Measurements from ENCODE around the gene ZNF132. TPM values are rescaled to one million over a fixed set of nuclear protein-coding genes. Genes with fewer than 3 reads are reported as not detected.
"Not testable (repeated sequence)": the region's sequence is repeated elsewhere in the genome, so short reads cannot be mapped to it uniquely, and the experiment has no call there.

Gene ZNF132
- total RNA-seq, 1 donor from 2014 or later = 1.0 TPM

- Mint-ChIP-seq H3K36me3 (peaks cover 15% of the 10 kb centered on the region), H3K27ac (no peak overlapping the region), H3K27me3 (ENCODE audit: insufficient read depth, low read depth) (peaks cover 9% of the 10 kb centered on the region), H3K4me1 (peaks cover 12% of the 10 kb centered on the region), H3K9me3 (peaks cover 10% of the 10 kb centered on the region), H3K4me3 (no peak overlapping the region)
- no peak for DNase-seq (ENCODE audit: low spot score)
- Histone ChIP-seq H3F3A (ENCODE audit: low read depth) (no peaks in the 10 kb centered on the region), H3K27ac (no peak overlapping the region), H3K27me3 (peaks cover 32% of the 10 kb centered on the region), H3K4me1 (no peaks in the 10 kb centered on the region), H4K20me1 (ENCODE audit: low read depth) (no peaks in the 10 kb centered on the region), H3K9me3 (ENCODE audit: low read depth) (peaks cover 2% of the 10 kb centered on the region), H3K4me3 (no peak overlapping the region), H3K9ac (no peak overlapping the region), H3K79me2 (ENCODE audit: low read depth) (no peaks in the 10 kb centered on the region), H3K4me2 (no peak overlapping the region), H3K36me3 (no peaks in the 10 kb centered on the region), H2AFZ (replicated peaks) (no peak overlapping the region)
- TF ChIP-seq EZH2phosphoT487 (IDR thresholded peaks at IDR 0.05) (no peak), EZH2 (IDR thresholded peaks at IDR 0.05) (no peak), CTCF (IDR thresholded peaks at IDR 0.05) (no peak)
These were observed 13.8 kb upstream of the ZNF132 start for GRCh38 chr19:58453743-58454142.

DNA sequence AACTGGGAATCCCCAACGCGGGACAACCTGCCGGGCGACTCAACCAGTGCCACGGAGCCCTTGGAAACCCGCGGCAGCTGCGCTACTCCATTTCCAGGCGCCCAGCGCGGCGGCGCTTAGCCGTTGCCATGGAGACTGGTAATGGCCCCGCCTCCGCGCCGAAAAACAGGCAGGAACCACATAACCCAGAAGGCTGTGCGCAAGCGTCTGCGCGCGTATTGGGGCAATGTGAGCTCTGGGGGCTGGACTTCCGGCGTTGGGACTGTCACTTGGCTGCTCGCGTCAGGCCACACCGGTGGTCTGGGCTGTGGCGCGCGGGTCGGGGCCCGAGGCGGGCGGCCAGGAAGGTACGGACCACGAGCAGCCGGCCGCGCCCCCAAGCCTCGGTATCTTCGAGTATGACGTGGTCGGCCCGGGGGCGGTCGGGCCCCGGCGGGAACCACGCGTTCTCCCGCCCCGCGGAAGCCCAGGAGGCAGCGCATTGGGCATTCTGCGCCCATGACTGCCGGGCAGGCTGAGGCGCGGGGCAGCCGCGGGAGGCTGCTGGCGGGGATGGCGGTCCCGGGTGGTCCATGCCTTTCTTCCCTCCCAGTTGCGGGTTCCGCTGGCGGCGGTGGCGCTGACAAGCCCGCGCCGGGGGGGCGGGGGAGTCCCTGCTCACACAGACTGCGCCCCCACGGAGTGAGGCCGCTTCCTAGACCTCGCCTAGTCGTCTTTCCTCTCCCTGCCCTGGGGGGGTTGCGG lies 11.6 kb upstream of the ZNF132 start, which contains the start of gene ZNF324B:
ZNF324B (plus strand) TSS at position 265 of the 744 bp plus-strand sequence. CDS start 2,080 bp downstream, outside the sequence.
- Mint-ChIP-seq H3K9me3 (peaks cover 27% of the 10 kb centered on the region), H3K27me3 (ENCODE audit: insufficient read depth, low read depth) (peaks cover 17% of the 10 kb centered on the region), H3K4me1 (peaks cover 12% of the 10 kb centered on the region), H3K4me3 (peak within 1 kb of the TSS; percentile 91), H3K36me3 (peaks cover 12% of the 10 kb centered on the region), H3K27ac (no peak within 1 kb of the TSS)
- no peaks in the 10 kb centered on the region for H4K20me1 ChIP-seq (ENCODE audit: low read depth)
- peak; percentile 50 for TF ChIP-seq EZH2 (IDR thresholded peaks at IDR 0.05)
- no peak for TF ChIP-seq EZH2phosphoT487 (IDR thresholded peaks at IDR 0.05)
- H3K79me2 ChIP-seq (ENCODE audit: low read depth) = no peaks in the 10 kb centered on the region
- peaks cover 32% of the 10 kb centered on the region for H3K27me3 ChIP-seq
- DNase-seq (ENCODE audit: low spot score) = peak; percentile 99
- peak within 1 kb of the TSS; percentile 83 for H3K4me3 ChIP-seq
- no peak within 1 kb of the TSS for H3K9ac ChIP-seq
- peaks cover 4% of the 10 kb centered on the region for H3K9me3 ChIP-seq (ENCODE audit: low read depth)
- no peak within 1 kb of the TSS for H3K27ac ChIP-seq
- no peaks in the 10 kb centered on the region for H3K36me3 ChIP-seq
- H3K4me1 ChIP-seq = no peaks in the 10 kb centered on the region
- peak within 1 kb of the TSS; percentile 85 for H3K4me2 ChIP-seq
- no peaks in the 10 kb centered on the region for H3F3A ChIP-seq (ENCODE audit: low read depth)
- peak within 1 kb of the TSS; percentile 88 for H2AFZ ChIP-seq (replicated peaks)

DNA sequence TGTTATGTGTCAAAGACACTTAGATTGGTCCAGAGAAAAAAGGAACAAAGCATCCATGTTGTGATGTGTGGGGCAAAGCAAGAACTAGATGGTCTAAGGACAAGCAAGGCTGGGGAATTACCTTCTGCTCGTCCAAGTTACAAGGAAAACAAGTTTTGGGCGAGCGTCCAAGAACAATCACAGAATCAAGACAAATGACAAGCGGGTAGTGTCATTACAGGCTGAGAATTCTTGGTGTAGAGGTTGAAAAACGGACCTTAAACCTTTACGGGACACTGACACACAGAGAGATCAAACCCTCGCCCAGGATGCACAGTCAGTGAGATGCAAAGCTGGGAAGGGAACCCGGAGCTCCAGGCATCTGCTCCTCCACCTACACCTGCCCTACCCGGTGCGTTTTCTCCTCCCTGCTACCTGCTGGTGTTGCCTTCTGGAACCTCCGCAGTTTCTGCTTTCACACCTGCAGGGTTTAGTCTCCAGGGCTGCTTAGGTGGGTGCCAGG lies 11.0 kb upstream of the ZNF132 start:
- no peak overlapping the region for H3K27ac Mint-ChIP-seq

DNA sequence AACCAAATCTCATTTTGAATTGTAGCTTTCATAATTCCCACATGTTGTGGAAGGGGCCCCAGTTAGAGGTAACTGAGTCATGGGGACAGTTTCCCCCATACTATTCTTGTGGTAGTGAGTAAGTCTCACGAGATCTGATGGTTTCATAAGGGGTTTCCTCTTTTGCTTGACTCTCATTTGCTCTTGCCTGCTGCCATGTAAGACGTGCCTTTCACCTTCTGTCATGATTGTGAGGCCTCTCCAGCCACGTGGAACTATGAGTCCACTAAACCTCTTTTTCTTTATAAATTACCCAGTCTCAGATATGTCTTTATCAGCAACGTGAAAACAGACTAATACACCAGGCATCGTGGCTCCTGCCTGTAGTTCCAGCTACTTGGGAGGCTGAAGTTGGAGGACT lies 10.0 kb upstream of the ZNF132 start:
- H3K27me3 ChIP-seq = peaks cover 44% of the 10 kb centered on the region
- not testable (repeated sequence) for H3K36me3 ChIP-seq; H3K4me2 ChIP-seq; H3K27ac Mint-ChIP-seq; H3K4me1 ChIP-seq; H3K9ac ChIP-seq; H4K20me1 ChIP-seq (ENCODE audit: low read depth); H3K79me2 ChIP-seq (ENCODE audit: low read depth); H3K4me3 ChIP-seq; H2AFZ ChIP-seq (replicated peaks); DNase-seq (ENCODE audit: low spot score); H3K27ac ChIP-seq; H3F3A ChIP-seq (ENCODE audit: low read depth); H3K9me3 ChIP-seq (ENCODE audit: low read depth)
- Mint-ChIP-seq H3K4me3 (peak overlapping the region; percentile 11), H3K36me3 (peaks cover 12% of the 10 kb centered on the region), H3K27me3 (ENCODE audit: insufficient read depth, low read depth) (peaks cover 20% of the 10 kb centered on the region), H3K4me1 (peaks cover 12% of the 10 kb centered on the region), H3K9me3 (peaks cover 27% of the 10 kb centered on the region)

More for the DNA sequence above, 11.0 kb upstream of the ZNF132 start:
- peak overlapping the region; percentile 91 for H3K4me3 Mint-ChIP-seq
- DNase-seq (ENCODE audit: low spot score) = no peak
- Histone ChIP-seq H3K79me2 (ENCODE audit: low read depth) (no peaks in the 10 kb centered on the region), H3F3A (ENCODE audit: low read depth) (no peaks in the 10 kb centered on the region), H3K4me2 (peak overlapping the region; percentile 85), H3K4me1 (no peaks in the 10 kb centered on the region), H3K9me3 (ENCODE audit: low read depth) (peaks cover 4% of the 10 kb centered on the region), H3K36me3 (no peaks in the 10 kb centered on the region), H3K9ac (no peak overlapping the region), H3K4me3 (peak overlapping the region; percentile 83), H4K20me1 (ENCODE audit: low read depth) (no peaks in the 10 kb centered on the region), H2AFZ (replicated peaks) (peak overlapping the region; percentile 88), H3K27ac (no peak overlapping the region), H3K27me3 (peaks cover 36% of the 10 kb centered on the region)
- TF ChIP-seq CTCF (IDR thresholded peaks at IDR 0.05) = no peak
- TF ChIP-seq EZH2 (IDR thresholded peaks at IDR 0.05) = no peak
- TF ChIP-seq EZH2phosphoT487 (IDR thresholded peaks at IDR 0.05) = no peak
- peaks cover 27% of the 10 kb centered on the region for H3K9me3 Mint-ChIP-seq
- peaks cover 20% of the 10 kb centered on the region for H3K27me3 Mint-ChIP-seq (ENCODE audit: insufficient read depth, low read depth)
- peaks cover 12% of the 10 kb centered on the region for H3K4me1 Mint-ChIP-seq
- peaks cover 12% of the 10 kb centered on the region for H3K36me3 Mint-ChIP-seq

GRCh38 chr19:58448860-58449259 lies 8.9 kb upstream of the ZNF132 start:
- Mint-ChIP-seq H3K4me1 (peaks cover 12% of the 10 kb centered on the region), H3K9me3 (peaks cover 29% of the 10 kb centered on the region), H3K27me3 (ENCODE audit: insufficient read depth, low read depth) (peaks cover 20% of the 10 kb centered on the region), H3K4me3 (peak overlapping the region; percentile 30)
- H3K27ac Mint-ChIP-seq; H3K4me2 ChIP-seq; H3K79me2 ChIP-seq (ENCODE audit: low read depth); H3K9ac ChIP-seq; H3K36me3 Mint-ChIP-seq; H3F3A ChIP-seq (ENCODE audit: low read depth); H3K4me3 ChIP-seq; H4K20me1 ChIP-seq (ENCODE audit: low read depth); H3K36me3 ChIP-seq; H3K4me1 ChIP-seq; H2AFZ ChIP-seq (replicated peaks); H3K27ac ChIP-seq; H3K9me3 ChIP-seq (ENCODE audit: low read depth); DNase-seq (ENCODE audit: low spot score): not testable (repeated sequence)
- peaks cover 55% of the 10 kb centered on the region for H3K27me3 ChIP-seq

DNA sequence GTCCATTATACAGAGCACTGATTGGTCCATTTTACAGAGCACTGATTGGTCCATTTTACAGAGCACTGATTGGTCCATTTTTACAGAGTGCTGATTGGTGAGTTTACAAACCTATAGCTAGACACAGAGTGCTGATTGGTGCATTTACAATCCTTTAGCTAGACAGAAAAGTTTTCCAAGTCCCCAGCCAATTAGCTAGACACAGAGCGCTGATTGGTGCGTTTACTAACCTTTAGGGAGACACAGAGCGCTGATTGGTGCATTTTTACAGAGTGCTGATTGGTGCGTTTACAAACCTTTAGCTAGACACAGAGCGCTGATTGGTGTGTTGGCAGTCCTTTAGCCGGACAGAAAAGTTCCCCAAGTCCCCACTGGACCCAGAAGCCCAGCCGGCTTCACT lies 3.0 kb upstream of the ZNF132 start:
- H3K4me1 Mint-ChIP-seq = not testable (repeated sequence)
- peaks cover 13% of the 10 kb centered on the region for H3K27me3 Mint-ChIP-seq (ENCODE audit: insufficient read depth, low read depth)

More for the DNA sequence above, 3.0 kb upstream of the ZNF132 start:
- not testable (repeated sequence) for H4K20me1 ChIP-seq (ENCODE audit: low read depth); H3K9me3 ChIP-seq (ENCODE audit: low read depth); H3K4me1 ChIP-seq; H2AFZ ChIP-seq (replicated peaks); DNase-seq (ENCODE audit: low spot score); H3K4me2 ChIP-seq; H3K79me2 ChIP-seq (ENCODE audit: low read depth); H3K4me3 Mint-ChIP-seq; H3K9ac ChIP-seq; H3K36me3 ChIP-seq; H3K4me3 ChIP-seq; H3F3A ChIP-seq (ENCODE audit: low read depth); H3K27ac ChIP-seq; H3K27ac Mint-ChIP-seq
- H3K9me3 Mint-ChIP-seq = peaks cover 36% of the 10 kb centered on the region
- peaks cover 16% of the 10 kb centered on the region for H3K36me3 Mint-ChIP-seq
- H3K27me3 ChIP-seq = peaks cover 29% of the 10 kb centered on the region

Data from neural progenitor cell (in vitro differentiated cells).